ENCODE results near the gene C22orf15. TPM values are rescaled to one million over a fixed set of nuclear protein-coding genes. Genes with fewer than 3 reads are reported as not detected.

C22orf15 gene
- total and polyA plus RNA-seq, 2 of the 8 experiments (the other 6 are each of a cell fraction or from before 2014, with no cell fraction given): 4.2 to 4.9 TPM

DNA sequence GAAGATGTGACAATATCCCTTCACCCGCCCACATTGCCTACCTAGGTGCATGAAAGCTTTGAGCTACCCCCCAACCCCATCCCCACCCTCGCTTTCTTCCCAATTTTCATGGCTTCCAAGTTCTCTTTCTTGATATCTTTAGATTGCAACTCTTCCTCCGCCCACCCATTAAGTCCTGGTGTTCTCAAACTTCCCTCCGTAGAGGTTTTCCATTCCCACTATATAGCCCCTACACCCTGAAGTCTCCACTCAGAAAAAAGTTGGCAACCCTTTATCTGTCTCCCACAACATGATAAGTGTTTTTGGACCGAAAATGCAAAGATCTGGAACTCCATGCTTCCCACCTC, 12.4 kb upstream of the C22orf15 start:
- Histone ChIP-seq H3K9me3 (ENCODE audit: insufficient read depth in 2 of 2, low read depth in 1 of 2, low read length in 1 of 2) (no peaks in the 10 kb centered on the region), H3K36me3 (ENCODE audit: control insufficient read depth in 2 of 4, insufficient read depth in 4 of 4, low read length in 3 of 4) (no peaks in the 10 kb centered on the region), H4K91ac (replicated peaks; ENCODE audit: insufficient read length, low read length) (no peak overlapping the region), H3K23me2 (ENCODE audit: low read depth, low read length) (peaks cover 11% of the 10 kb centered on the region; the same call in 1 of the 2 replicates), H4K20me1 (replicated peaks in 1 of 2; ENCODE audit: control insufficient read depth in 1 of 2, insufficient read depth in 2 of 2, low read length in 2 of 2) (no peaks in the 10 kb centered on the region), H3K79me1 (ENCODE audit: low read depth, low read length) (no peaks in the 10 kb centered on the region), H4K5ac (ENCODE audit: insufficient read length, low read depth, low read length) (no peak overlapping the region), H3K18ac (ENCODE audit: extremely low read depth, low read length) (no peak overlapping the region), H3K79me2 (ENCODE audit: control insufficient read depth in 1 of 2, insufficient read depth in 2 of 2, low read length in 2 of 2) (no peaks in the 10 kb centered on the region), H3K9ac (replicated peaks in 1 of 4; ENCODE audit: extremely low read depth in 1 of 4, low read depth in 3 of 4, low read length in 3 of 4) (peak overlapping the region in 3 of 4 experiments; percentile 38 to 62 (median 49); a peak in 3 of 7 replicates), H2BK12ac (ENCODE audit: low read depth, low read length) (no peak overlapping the region), H2BK120ac (replicated peaks; ENCODE audit: low read depth, low read length) (no peak overlapping the region), H2BK15ac (ENCODE audit: low read length) (no peak overlapping the region), H2AK5ac (ENCODE audit: low read depth, low read length) (no peak overlapping the region), H2AFZ (ENCODE audit: low read length) (peak overlapping the region; percentile 78; the same call in 1 of the 2 replicates), H2BK5ac (ENCODE audit: low read depth, low read length) (no peak overlapping the region), H3K4me2 (ENCODE audit: insufficient read depth in 1 of 2, low read depth in 2 of 2, low read length in 2 of 2) (peak overlapping the region; percentile 74 to 95), H3K4ac (replicated peaks; ENCODE audit: insufficient read length, low read depth, low read length) (no peak overlapping the region), H3K23ac (ENCODE audit: insufficient read length) (no peak overlapping the region), H3K27me3 (replicated peaks in 1 of 4; ENCODE audit: control insufficient read depth in 3 of 4, extremely low read depth in 1 of 4, insufficient read depth in 3 of 4, low read length in 3 of 4) (no peaks in the 10 kb centered on the region), H4K8ac (ENCODE audit: extremely low read depth, insufficient read depth, low read length) (no peak overlapping the region), H3K4me3 (ENCODE audit: extremely low read depth in 1 of 4, insufficient read depth in 2 of 4, low read depth in 3 of 4, low read length in 4 of 4) (peak overlapping the region; percentile 59 to 83 (median 78)), H3K56ac (replicated peaks; ENCODE audit: insufficient read length, low read depth, low read length) (no peak overlapping the region), H3K14ac (ENCODE audit: insufficient read length) (no peak overlapping the region), H3K27ac (ENCODE audit: low read depth, low read length) (no peak overlapping the region), H2BK20ac (ENCODE audit: low read length) (no peak overlapping the region), H3K4me1 (replicated peaks in 1 of 4; ENCODE audit: control insufficient read depth in 3 of 4, insufficient read depth in 4 of 4, low read length in 3 of 4) (peaks cover 0 to 6% (median 2%) of the 10 kb centered on the region in 4 experiments; a peak in 3 of 7 replicates)
- TF ChIP-seq ASH2L (IDR thresholded peaks at IDR 0.05; ENCODE audit: low read length) (no peak), CHD2 (IDR thresholded peaks at IDR 0.05; ENCODE audit: low read length) (no peak), CBX8 (IDR thresholded peaks at IDR 0.05; ENCODE audit: borderline replicate concordance, low read depth, low read length) (no peak), EZH2 (IDR thresholded peaks at IDR 0.05; ENCODE audit: low read depth, low read length, severe bottlenecking) (no peak), CTBP2 (IDR thresholded peaks at IDR 0.05; ENCODE audit: borderline replicate concordance, insufficient read depth, insufficient read length, low read length) (no peak), HDAC2 (IDR thresholded peaks at IDR 0.05; ENCODE audit: borderline replicate concordance in 1 of 2, low read depth in 2 of 2, low read length in 2 of 2) (no peak)
- ChIA-PET CTCF (ENCODE audit: partially characterized antibody) (interaction anchor here (0.5 to 1.7 kb wide), 2 partner anchors 18 to 26 kb away, joined by 3 to 5 read pairs; partner anchors contain the start of gene CHCHD10), POLR2A (ENCODE audit: partially characterized antibody) (interaction anchor here (0.9 to 2.3 kb wide), 5 partner anchors 13 to 99 kb away, joined by 3 to 8 read pairs (median 3); partner anchors contain the start of gene CHCHD10)
- no peak for FAIRE-seq
- DNase-seq (ENCODE audit: low read depth in 1 of 2, low spot score in 2 of 2): no peak
- 51% methylated on average over 5 of the region's 5 CpGs; no CpG with 5 or more reads in 1 of the 2 experiments for WGBS, 2 experiments (ENCODE audit: extremely low coverage in 1 of 2, insufficient coverage in 1 of 2, insufficient read length in 1 of 2, insufficient replicate concordance in 2 of 2, low coverage in 1 of 2, low lambda C conversion rate in 2 of 2, missing lambda C conversion rate in 1 of 2)

All from H1 (cell line).